Activated naive CD4-positive, alpha-beta T cell treated with anti-CD3 and anti-CD28 coated beads, Interleukin-2, amount 50 U/mL, for 24 hours (primary cell): ENCODE data around the gene ICA1.
"Not testable (repeated sequence)": the region's sequence is repeated elsewhere in the genome, so short reads cannot be mapped to it uniquely, and the experiment has no call there.

ENCODE experiments used
- H3K27ac Mint-ChIP-seq: one replicate; pipeline ENCODE4 v1.8.0; 2021; ENCODE audit warnings: mild to moderate bottlenecking, mixed read lengths
- H3K27me3 Mint-ChIP-seq: one replicate; pipeline ENCODE4 v1.8.0; 2021; ENCODE audit warnings: mixed read lengths
- H3K36me3 Mint-ChIP-seq: one replicate; pipeline ENCODE4 v1.8.0; 2021; ENCODE audit warnings: mixed read lengths
- H3K4me1 Mint-ChIP-seq: one replicate; pipeline ENCODE4 v1.8.0; 2021; ENCODE audit warnings: mixed read lengths
- H3K4me3 Mint-ChIP-seq: one replicate; pipeline ENCODE4 v1.8.0; 2021; ENCODE audit warnings: mild to moderate bottlenecking, mixed read lengths
- H3K9me3 Mint-ChIP-seq: one replicate; pipeline ENCODE4 v1.8.0; 2021; ENCODE audit warnings: mixed read lengths

The ICA1 gene

GRCh38 chr7:8261711-8262695 lies at the start of gene ICA1:
Gene ICA1 (minus strand): TSS chr7:8262167. CDS start chr7:8235926, 26,241 bp downstream.
- H3K4me1 Mint-ChIP-seq: peaks cover 8% of the 10 kb centered on the region
- peaks cover 4% of the 10 kb centered on the region for H3K9me3 Mint-ChIP-seq
- no peaks in the 10 kb centered on the region for H3K36me3 Mint-ChIP-seq
- no peak within 1 kb of the TSS for H3K27ac Mint-ChIP-seq
- H3K27me3 Mint-ChIP-seq: peaks cover 43% of the 10 kb centered on the region
- H3K4me3 Mint-ChIP-seq: peak within 1 kb of the TSS; percentile 78

GRCh38 chr7:8310876-8311275 lies 48.9 kb upstream of the ICA1 start:
- no peak overlapping the region for H3K4me3 Mint-ChIP-seq
- no peaks in the 10 kb centered on the region for H3K4me1 Mint-ChIP-seq
- H3K27me3 Mint-ChIP-seq: peaks cover 16% of the 10 kb centered on the region
- H3K27ac Mint-ChIP-seq: no peak overlapping the region
- peaks cover 7% of the 10 kb centered on the region for H3K9me3 Mint-ChIP-seq
- H3K36me3 Mint-ChIP-seq: no peaks in the 10 kb centered on the region

- Mint-ChIP-seq H3K4me1 (no peaks in the 10 kb centered on the region), H3K36me3 (no peaks in the 10 kb centered on the region), H3K27ac (no peak overlapping the region), H3K4me3 (no peak overlapping the region), H3K9me3 (no peaks in the 10 kb centered on the region), H3K27me3 (no peaks in the 10 kb centered on the region)
These were observed 43.8 kb upstream of the ICA1 start for GRCh38 chr7:8305625-8306388.

GRCh38 chr7:8305104-8305503 lies 43.1 kb upstream of the ICA1 start:
- Mint-ChIP-seq H3K27ac (no peak overlapping the region), H3K9me3 (no peaks in the 10 kb centered on the region), H3K4me1 (no peaks in the 10 kb centered on the region), H3K27me3 (no peaks in the 10 kb centered on the region), H3K36me3 (no peaks in the 10 kb centered on the region), H3K4me3 (no peak overlapping the region)

GRCh38 chr7:8303904-8304528 lies 42.0 kb upstream of the ICA1 start:
- Mint-ChIP-seq H3K27me3 (no peaks in the 10 kb centered on the region), H3K4me1 (no peaks in the 10 kb centered on the region), H3K4me3 (no peak overlapping the region), H3K9me3 (no peaks in the 10 kb centered on the region), H3K27ac (no peak overlapping the region), H3K36me3 (no peaks in the 10 kb centered on the region)

- not testable (repeated sequence) for H3K27me3 Mint-ChIP-seq, H3K4me1 Mint-ChIP-seq, H3K36me3 Mint-ChIP-seq, H3K9me3 Mint-ChIP-seq, H3K4me3 Mint-ChIP-seq, H3K27ac Mint-ChIP-seq
These were observed 35.1 kb upstream of the ICA1 start for GRCh38 chr7:8297023-8297422.

GRCh38 chr7:8296362-8296659 lies 34.3 kb upstream of the ICA1 start:
- no peak overlapping the region for H3K4me3 Mint-ChIP-seq
- H3K36me3 Mint-ChIP-seq: no peaks in the 10 kb centered on the region
- no peaks in the 10 kb centered on the region for H3K9me3 Mint-ChIP-seq
- no peak overlapping the region for H3K27ac Mint-ChIP-seq
- peaks cover 4% of the 10 kb centered on the region for H3K4me1 Mint-ChIP-seq
- peaks cover 7% of the 10 kb centered on the region for H3K27me3 Mint-ChIP-seq

- Mint-ChIP-seq H3K36me3 (no peaks in the 10 kb centered on the region), H3K9me3 (no peaks in the 10 kb centered on the region), H3K27ac (no peak overlapping the region), H3K27me3 (peaks cover 7% of the 10 kb centered on the region), H3K4me1 (peaks cover 4% of the 10 kb centered on the region), H3K4me3 (no peak overlapping the region)
These were observed 33.8 kb upstream of the ICA1 start for GRCh38 chr7:8295638-8296361.

- H3K36me3 Mint-ChIP-seq: no peaks in the 10 kb centered on the region
- no peak overlapping the region for H3K27ac Mint-ChIP-seq
- no peaks in the 10 kb centered on the region for H3K9me3 Mint-ChIP-seq
- peaks cover 4% of the 10 kb centered on the region for H3K4me1 Mint-ChIP-seq
- H3K27me3 Mint-ChIP-seq: peaks cover 8% of the 10 kb centered on the region
- H3K4me3 Mint-ChIP-seq: no peak overlapping the region
These were observed 29.6 kb upstream of the ICA1 start for GRCh38 chr7:8291397-8292141.

- Mint-ChIP-seq H3K27ac (no peak overlapping the region), H3K4me3 (no peak overlapping the region), H3K4me1 (peaks cover under 1% of the 10 kb centered on the region), H3K36me3 (no peaks in the 10 kb centered on the region), H3K27me3 (peaks cover 6% of the 10 kb centered on the region), H3K9me3 (no peaks in the 10 kb centered on the region)
These were observed 28.8 kb upstream of the ICA1 start for GRCh38 chr7:8290645-8291308.

GRCh38 chr7:8286118-8286517 lies 24.2 kb upstream of the ICA1 start:
- Mint-ChIP-seq H3K9me3 (no peaks in the 10 kb centered on the region), H3K27me3 (peaks cover 2% of the 10 kb centered on the region), H3K4me1 (no peaks in the 10 kb centered on the region), H3K36me3 (no peaks in the 10 kb centered on the region), H3K4me3 (no peak overlapping the region), H3K27ac (no peak overlapping the region)

- Mint-ChIP-seq H3K36me3 (no peaks in the 10 kb centered on the region), H3K9me3 (no peaks in the 10 kb centered on the region), H3K27ac (no peak overlapping the region), H3K4me1 (no peaks in the 10 kb centered on the region), H3K27me3 (peaks cover 2% of the 10 kb centered on the region), H3K4me3 (no peak overlapping the region)
These were observed 23.2 kb upstream of the ICA1 start for GRCh38 chr7:8285155-8285554.

GRCh38 chr7:8284606-8285005 lies 22.6 kb upstream of the ICA1 start:
- peaks cover 2% of the 10 kb centered on the region for H3K27me3 Mint-ChIP-seq
- no peak overlapping the region for H3K27ac Mint-ChIP-seq
- H3K36me3 Mint-ChIP-seq: no peaks in the 10 kb centered on the region
- H3K4me3 Mint-ChIP-seq: no peak overlapping the region
- H3K9me3 Mint-ChIP-seq: no peaks in the 10 kb centered on the region
- no peaks in the 10 kb centered on the region for H3K4me1 Mint-ChIP-seq

- Mint-ChIP-seq H3K4me3 (no peak overlapping the region), H3K27me3 (peaks cover 4% of the 10 kb centered on the region), H3K9me3 (no peaks in the 10 kb centered on the region), H3K27ac (no peak overlapping the region), H3K36me3 (peaks cover 2% of the 10 kb centered on the region), H3K4me1 (no peaks in the 10 kb centered on the region)
These were observed 22.0 kb upstream of the ICA1 start for GRCh38 chr7:8283968-8284367.
